WTC11 (cell line): ENCODE measurements around the gene ST6GALNAC3. TPM values are rescaled to one million over a fixed set of nuclear protein-coding genes. Genes with fewer than 3 reads are reported as not detected.
A peak's percentile ranks its signal among the peaks of the same experiment; 100 is the strongest.

Source experiments
- ATAC-seq: fragments of 200-7000 bp; cut with Tn5 transposase; 2 replicates; pipeline ENCODE4 v1.10.0; 2021; ENCODE audit warnings: mild to moderate bottlenecking, moderate library complexity
- CTCF ChIA-PET: fragments of 300-600 bp; sonication (Branson Sonifier 250); formaldehyde crosslinking; loops from one replicate; lab custom pipeline; 2021; ENCODE audit warnings: antibody characterized with exemption; lab: Charles Lee
- POLR2A ChIA-PET: fragments of 350-600 bp; sonication (Branson Sonifier 250); formaldehyde crosslinking; loops from one replicate; lab custom pipeline; 2021; ENCODE audit warnings: antibody characterized with exemption; lab: Charles Lee
- DNase-seq: peaks from one replicate; pipeline ENCODE4 v3.0.0; 2021; ENCODE audit warnings: low spot score
- H3K27ac Mint-ChIP-seq: 2 replicates; pipeline ENCODE4 v1.8.0; 2021; ENCODE audit warnings: mixed read lengths
- H3K27me3 Mint-ChIP-seq: 2 replicates; pipeline ENCODE4 v1.8.0; 2021; ENCODE audit warnings: low read depth, mild to moderate bottlenecking, moderate library complexity, mixed read lengths
- H3K36me3 Mint-ChIP-seq: 2 replicates; pipeline ENCODE4 v1.8.0; 2021; ENCODE audit warnings: mixed read lengths
- H3K4me1 Mint-ChIP-seq: 2 replicates; pipeline ENCODE4 v1.8.0; 2022; ENCODE audit warnings: mixed read lengths
- H3K4me3 Mint-ChIP-seq: 2 replicates; pipeline ENCODE4 v1.8.0; 2021; ENCODE audit warnings: mild to moderate bottlenecking, moderate library complexity, mixed read lengths
- H3K9me3 Mint-ChIP-seq: 2 replicates; pipeline ENCODE4 v1.8.0; 2021; ENCODE audit warnings: mixed read lengths
- ATF1 ChIP-seq: sonication (generic); formaldehyde crosslinking; IDR thresholded peaks from 2 replicates; pipeline ENCODE4 v1.8.1; 2023; ENCODE audit warnings: mild to moderate bottlenecking, moderate library complexity, missing genetic modification reagents
- ATF3 ChIP-seq: sonication (generic); formaldehyde crosslinking; conservative IDR thresholded peaks from 2 replicates; pipeline ENCODE4 v1.8.1; 2022; ENCODE audit warnings: mild to moderate bottlenecking, missing genetic modification reagents
- CREB1 ChIP-seq: sonication (generic); formaldehyde crosslinking; IDR thresholded peaks from 2 replicates; pipeline ENCODE4 v1.8.0; 2023; ENCODE audit warnings: mild to moderate bottlenecking, missing genetic modification reagents
- ELF4 ChIP-seq: sonication (generic); formaldehyde crosslinking; IDR thresholded peaks from 2 replicates; pipeline ENCODE4 v1.8.1; 2022; ENCODE audit warnings: low read depth, mild to moderate bottlenecking, moderate library complexity, missing genetic modification reagents
- FOXK1 ChIP-seq: sonication (generic); formaldehyde crosslinking; IDR thresholded peaks from 2 replicates; pipeline ENCODE4 v1.8.0; 2022; ENCODE audit warnings: mild to moderate bottlenecking, moderate library complexity, missing genetic modification reagents
- FOXP1 ChIP-seq: sonication (generic); formaldehyde crosslinking; IDR thresholded peaks from 2 replicates; pipeline ENCODE4 v1.8.0; 2022; ENCODE audit warnings: missing genetic modification reagents, mild to moderate bottlenecking, moderate library complexity, borderline replicate concordance
- HMGA2 ChIP-seq: fragments of 250-450 bp; sonication (Bioruptor Pico); IDR thresholded peaks from 2 replicates; pipeline ENCODE4 v1.4.0; 2021; ENCODE audit warnings: mild to moderate bottlenecking, moderate library complexity
- IRF2 ChIP-seq: sonication (generic); formaldehyde crosslinking; IDR thresholded peaks from 2 replicates; pipeline ENCODE4 v1.8.0; 2022; ENCODE audit warnings: low read depth, missing genetic modification reagents, borderline replicate concordance
- JUN ChIP-seq: sonication (generic); formaldehyde crosslinking; IDR thresholded peaks from 2 replicates; pipeline ENCODE4 v1.8.0; 2023; ENCODE audit warnings: mild to moderate bottlenecking, missing genetic modification reagents
- KAT7 ChIP-seq: sonication (generic); formaldehyde crosslinking; IDR thresholded peaks from 2 replicates; pipeline ENCODE4 v1.8.1; 2023; ENCODE audit warnings: missing genetic modification reagents, mild to moderate bottlenecking, borderline replicate concordance
- NR1H2 ChIP-seq: sonication (generic); formaldehyde crosslinking; IDR thresholded peaks from 2 replicates; pipeline ENCODE4 v1.9.0; 2021; ENCODE audit warnings: mild to moderate bottlenecking, moderate library complexity, missing genetic modification reagents
- NR2C2 ChIP-seq: sonication (generic); formaldehyde crosslinking; IDR thresholded peaks from 2 replicates; pipeline ENCODE4 v1.8.0; 2022; ENCODE audit warnings: mild to moderate bottlenecking, missing genetic modification reagents
- OVOL2 ChIP-seq: fragments of 250-450 bp; sonication (Bioruptor Pico); IDR thresholded peaks from 2 replicates; pipeline ENCODE4 v1.9.0; 2021; ENCODE audit warnings: mild to moderate bottlenecking, borderline replicate concordance
- PRRX2 ChIP-seq: fragments of 250-450 bp; sonication (Bioruptor Pico); IDR thresholded peaks from 2 replicates; pipeline ENCODE4 v1.8.0; 2021; ENCODE audit warnings: mild to moderate bottlenecking
- SP1 ChIP-seq: sonication (generic); formaldehyde crosslinking; conservative IDR thresholded peaks from 2 replicates; pipeline ENCODE4 v1.8.1; 2022; ENCODE audit warnings: missing genetic modification reagents
- ZNF138 ChIP-seq: sonication (generic); formaldehyde crosslinking; conservative IDR thresholded peaks from 2 replicates; pipeline ENCODE4 v1.8.1; 2022; ENCODE audit warnings: mild to moderate bottlenecking, moderate library complexity, missing genetic modification reagents
- ZNF263 ChIP-seq: sonication (generic); formaldehyde crosslinking; IDR thresholded peaks from 2 replicates; pipeline ENCODE4 v1.8.1; 2022; ENCODE audit warnings: low read depth, mild to moderate bottlenecking, moderate library complexity, missing genetic modification reagents
- total RNA-seq: library from RNA; stranded (reverse); gene quantifications from 3 replicates; pipeline ENCODE4 v1.2.3, GENCODE V29; 2021
- TF ChIP-seq, protein P1 (sequence below): fragments of 200-600 bp; IDR thresholded peaks from 2 replicates; pipeline ENCODE4 v1.8.0; 2022; ENCODE audit warnings: antibody characterized with exemption
- TF ChIP-seq, protein P2 (sequence below): sonication (generic); formaldehyde crosslinking; IDR thresholded peaks from 2 replicates; pipeline ENCODE4 v1.8.1; 2022; ENCODE audit warnings: low read depth, mild to moderate bottlenecking, moderate library complexity, missing genetic modification reagents, borderline replicate concordance
- TF ChIP-seq, protein P3 (sequence below): fragments of 250-450 bp; sonication (Bioruptor Pico); conservative IDR thresholded peaks from 2 replicates; pipeline ENCODE4 v1.9.0; 2021; ENCODE audit warnings: mild to moderate bottlenecking
- TF ChIP-seq, protein P4 (sequence below): sonication (generic); formaldehyde crosslinking; IDR thresholded peaks from 2 replicates; pipeline ENCODE4 v1.8.1; 2023; ENCODE audit warnings: mild to moderate bottlenecking, missing genetic modification reagents, moderate library complexity
- TF ChIP-seq, protein P5 (sequence below): sonication (generic); formaldehyde crosslinking; IDR thresholded peaks from 2 replicates; pipeline ENCODE4 v1.8.1; 2022; ENCODE audit warnings: low read depth, missing genetic modification reagents, borderline replicate concordance
- TF ChIP-seq, protein P6 (sequence below): sonication (generic); formaldehyde crosslinking; IDR thresholded peaks from 2 replicates; pipeline ENCODE4 v1.8.0; 2022; ENCODE audit warnings: missing genetic modification reagents
- TF ChIP-seq, protein P7 (sequence below): sonication (generic); formaldehyde crosslinking; IDR thresholded peaks from 2 replicates; pipeline ENCODE4 v1.8.0; 2022; ENCODE audit warnings: mild to moderate bottlenecking, missing genetic modification reagents

Gene ST6GALNAC3
- total RNA-seq, 1 experiment from 2014 or later = 11.9 TPM

DNA sequence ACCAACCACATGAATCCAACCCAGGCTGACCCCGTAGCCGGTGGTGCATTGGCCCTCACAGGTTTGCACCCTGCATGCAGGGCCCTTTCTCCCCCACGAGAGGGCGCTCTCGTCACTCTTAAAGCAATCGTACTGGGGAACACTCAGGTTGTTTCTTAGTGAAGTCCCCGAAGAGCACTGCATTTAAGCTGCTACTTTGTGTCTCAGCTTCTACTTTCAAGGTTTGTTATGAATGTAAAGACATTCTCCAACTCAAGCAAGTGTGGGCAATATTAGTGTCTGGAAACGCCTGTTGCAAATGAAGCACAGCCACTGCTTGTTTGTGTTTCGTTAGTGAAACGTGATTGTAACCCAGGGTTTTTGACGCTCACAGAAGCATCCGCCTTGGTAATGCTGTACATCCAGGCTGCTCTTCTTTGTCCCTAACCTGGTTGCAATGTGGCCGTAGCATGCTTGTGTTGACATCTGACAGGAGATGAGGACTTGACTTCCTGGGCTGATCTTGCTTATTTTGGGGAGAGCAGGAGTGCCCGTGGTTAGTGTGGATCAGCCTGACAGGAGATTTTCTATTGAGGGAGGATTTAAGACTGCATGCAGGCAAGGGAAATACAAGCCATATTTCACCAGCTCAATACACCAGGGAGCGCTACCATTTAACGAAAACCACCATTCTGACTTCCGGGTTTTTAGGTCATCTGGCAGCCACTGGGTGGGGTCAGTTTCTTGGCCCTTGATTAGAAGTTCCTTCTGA is 79.8 kb downstream of the ST6GALNAC3 start:
- H3K4me3 Mint-ChIP-seq = peak overlapping the region; percentile 42
- 0 out of 2 replicates have a peak overlapping the region, but pooled peaks have one; percentile 34 for H3K27ac Mint-ChIP-seq
- CTCF ChIA-PET = interaction anchor here (0.5 to 2.5 kb wide), 56 partner anchors 8 to 1283 kb away, joined by 3 to 20 read pairs (median 4); no protein-coding TSS in a partner anchor
- TF ChIP-seq CREB1 (no peak), HMGA2 (CRISPR knock-in tag) (no peak), KAT7 (no peak), SP1 (peak; percentile 48; the same call in 1 of the 2 replicates), NR2C2 (CRISPR knock-in tag) (no peak), JUN (no peak), ATF1 (no peak), NR1H2 (CRISPR knock-in tag) (no peak), ATF3 (CRISPR knock-in tag) (no peak), FOXK1 (CRISPR knock-in tag) (peak; percentile 45; the same call in 1 of the 2 replicates), ZNF138 (CRISPR knock-in tag) (no peak), ELF4 (CRISPR knock-in tag) (no peak), PRRX2 (CRISPR knock-in tag) (no peak), FOXP1 (CRISPR knock-in tag) (0 out of 2 replicates have a peak, but pooled peaks have one; percentile 15), ZNF263 (CRISPR knock-in tag) (no peak), OVOL2 (no peak), IRF2 (no peak)
- TF ChIP-seq, protein P1, sequence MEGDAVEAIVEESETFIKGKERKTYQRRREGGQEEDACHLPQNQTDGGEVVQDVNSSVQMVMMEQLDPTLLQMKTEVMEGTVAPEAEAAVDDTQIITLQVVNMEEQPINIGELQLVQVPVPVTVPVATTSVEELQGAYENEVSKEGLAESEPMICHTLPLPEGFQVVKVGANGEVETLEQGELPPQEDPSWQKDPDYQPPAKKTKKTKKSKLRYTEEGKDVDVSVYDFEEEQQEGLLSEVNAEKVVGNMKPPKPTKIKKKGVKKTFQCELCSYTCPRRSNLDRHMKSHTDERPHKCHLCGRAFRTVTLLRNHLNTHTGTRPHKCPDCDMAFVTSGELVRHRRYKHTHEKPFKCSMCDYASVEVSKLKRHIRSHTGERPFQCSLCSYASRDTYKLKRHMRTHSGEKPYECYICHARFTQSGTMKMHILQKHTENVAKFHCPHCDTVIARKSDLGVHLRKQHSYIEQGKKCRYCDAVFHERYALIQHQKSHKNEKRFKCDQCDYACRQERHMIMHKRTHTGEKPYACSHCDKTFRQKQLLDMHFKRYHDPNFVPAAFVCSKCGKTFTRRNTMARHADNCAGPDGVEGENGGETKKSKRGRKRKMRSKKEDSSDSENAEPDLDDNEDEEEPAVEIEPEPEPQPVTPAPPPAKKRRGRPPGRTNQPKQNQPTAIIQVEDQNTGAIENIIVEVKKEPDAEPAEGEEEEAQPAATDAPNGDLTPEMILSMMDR = peak; percentile 98
- TF ChIP-seq, protein P2, sequence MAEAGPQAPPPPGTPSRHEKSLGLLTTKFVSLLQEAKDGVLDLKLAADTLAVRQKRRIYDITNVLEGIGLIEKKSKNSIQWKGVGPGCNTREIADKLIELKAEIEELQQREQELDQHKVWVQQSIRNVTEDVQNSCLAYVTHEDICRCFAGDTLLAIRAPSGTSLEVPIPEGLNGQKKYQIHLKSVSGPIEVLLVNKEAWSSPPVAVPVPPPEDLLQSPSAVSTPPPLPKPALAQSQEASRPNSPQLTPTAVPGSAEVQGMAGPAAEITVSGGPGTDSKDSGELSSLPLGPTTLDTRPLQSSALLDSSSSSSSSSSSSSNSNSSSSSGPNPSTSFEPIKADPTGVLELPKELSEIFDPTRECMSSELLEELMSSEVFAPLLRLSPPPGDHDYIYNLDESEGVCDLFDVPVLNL (CRISPR knock-in tag) = no peak
- TF ChIP-seq, protein P3, sequence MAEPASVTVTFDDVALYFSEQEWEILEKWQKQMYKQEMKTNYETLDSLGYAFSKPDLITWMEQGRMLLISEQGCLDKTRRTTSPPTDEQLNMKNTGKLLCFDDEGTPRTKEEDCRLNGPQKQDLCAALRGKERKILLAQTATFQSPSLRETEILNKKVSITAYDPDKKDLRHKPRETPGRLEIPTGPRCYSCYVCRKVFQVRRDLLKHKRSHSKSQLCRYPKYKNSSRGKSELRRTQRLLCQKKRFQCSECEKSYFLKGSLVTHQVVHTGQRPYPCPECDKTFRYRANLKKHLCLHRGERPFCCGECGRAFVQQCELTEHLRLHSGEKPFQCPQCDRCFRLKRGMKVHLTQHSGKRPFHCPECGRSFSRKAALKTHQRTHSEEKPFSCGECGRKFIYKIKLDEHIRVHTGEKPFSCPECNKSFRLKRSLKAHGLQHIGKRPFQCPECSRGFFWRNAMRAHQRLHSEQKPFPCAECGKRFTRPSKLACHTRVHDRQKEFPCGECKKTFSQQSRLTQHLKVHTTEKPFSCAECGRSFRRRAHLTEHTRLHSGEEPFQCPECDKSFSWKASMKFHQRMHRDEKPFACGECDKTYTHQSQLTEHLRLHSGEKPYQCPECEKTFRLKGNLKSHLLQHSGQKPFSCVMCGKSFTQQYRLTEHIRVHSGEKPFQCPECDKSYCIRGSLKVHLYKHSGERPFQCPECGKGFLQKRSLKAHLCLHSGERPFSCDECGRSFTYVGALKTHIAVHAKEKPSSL (CRISPR knock-in tag) = no peak
- TF ChIP-seq, protein P4, sequence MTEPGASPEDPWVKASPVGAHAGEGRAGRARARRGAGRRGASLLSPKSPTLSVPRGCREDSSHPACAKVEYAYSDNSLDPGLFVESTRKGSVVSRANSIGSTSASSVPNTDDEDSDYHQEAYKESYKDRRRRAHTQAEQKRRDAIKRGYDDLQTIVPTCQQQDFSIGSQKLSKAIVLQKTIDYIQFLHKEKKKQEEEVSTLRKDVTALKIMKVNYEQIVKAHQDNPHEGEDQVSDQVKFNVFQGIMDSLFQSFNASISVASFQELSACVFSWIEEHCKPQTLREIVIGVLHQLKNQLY (CRISPR knock-in tag) = no peak
- TF ChIP-seq, protein P5, sequence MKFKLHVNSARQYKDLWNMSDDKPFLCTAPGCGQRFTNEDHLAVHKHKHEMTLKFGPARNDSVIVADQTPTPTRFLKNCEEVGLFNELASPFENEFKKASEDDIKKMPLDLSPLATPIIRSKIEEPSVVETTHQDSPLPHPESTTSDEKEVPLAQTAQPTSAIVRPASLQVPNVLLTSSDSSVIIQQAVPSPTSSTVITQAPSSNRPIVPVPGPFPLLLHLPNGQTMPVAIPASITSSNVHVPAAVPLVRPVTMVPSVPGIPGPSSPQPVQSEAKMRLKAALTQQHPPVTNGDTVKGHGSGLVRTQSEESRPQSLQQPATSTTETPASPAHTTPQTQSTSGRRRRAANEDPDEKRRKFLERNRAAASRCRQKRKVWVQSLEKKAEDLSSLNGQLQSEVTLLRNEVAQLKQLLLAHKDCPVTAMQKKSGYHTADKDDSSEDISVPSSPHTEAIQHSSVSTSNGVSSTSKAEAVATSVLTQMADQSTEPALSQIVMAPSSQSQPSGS (CRISPR knock-in tag) = no peak
- TF ChIP-seq, protein P6, sequence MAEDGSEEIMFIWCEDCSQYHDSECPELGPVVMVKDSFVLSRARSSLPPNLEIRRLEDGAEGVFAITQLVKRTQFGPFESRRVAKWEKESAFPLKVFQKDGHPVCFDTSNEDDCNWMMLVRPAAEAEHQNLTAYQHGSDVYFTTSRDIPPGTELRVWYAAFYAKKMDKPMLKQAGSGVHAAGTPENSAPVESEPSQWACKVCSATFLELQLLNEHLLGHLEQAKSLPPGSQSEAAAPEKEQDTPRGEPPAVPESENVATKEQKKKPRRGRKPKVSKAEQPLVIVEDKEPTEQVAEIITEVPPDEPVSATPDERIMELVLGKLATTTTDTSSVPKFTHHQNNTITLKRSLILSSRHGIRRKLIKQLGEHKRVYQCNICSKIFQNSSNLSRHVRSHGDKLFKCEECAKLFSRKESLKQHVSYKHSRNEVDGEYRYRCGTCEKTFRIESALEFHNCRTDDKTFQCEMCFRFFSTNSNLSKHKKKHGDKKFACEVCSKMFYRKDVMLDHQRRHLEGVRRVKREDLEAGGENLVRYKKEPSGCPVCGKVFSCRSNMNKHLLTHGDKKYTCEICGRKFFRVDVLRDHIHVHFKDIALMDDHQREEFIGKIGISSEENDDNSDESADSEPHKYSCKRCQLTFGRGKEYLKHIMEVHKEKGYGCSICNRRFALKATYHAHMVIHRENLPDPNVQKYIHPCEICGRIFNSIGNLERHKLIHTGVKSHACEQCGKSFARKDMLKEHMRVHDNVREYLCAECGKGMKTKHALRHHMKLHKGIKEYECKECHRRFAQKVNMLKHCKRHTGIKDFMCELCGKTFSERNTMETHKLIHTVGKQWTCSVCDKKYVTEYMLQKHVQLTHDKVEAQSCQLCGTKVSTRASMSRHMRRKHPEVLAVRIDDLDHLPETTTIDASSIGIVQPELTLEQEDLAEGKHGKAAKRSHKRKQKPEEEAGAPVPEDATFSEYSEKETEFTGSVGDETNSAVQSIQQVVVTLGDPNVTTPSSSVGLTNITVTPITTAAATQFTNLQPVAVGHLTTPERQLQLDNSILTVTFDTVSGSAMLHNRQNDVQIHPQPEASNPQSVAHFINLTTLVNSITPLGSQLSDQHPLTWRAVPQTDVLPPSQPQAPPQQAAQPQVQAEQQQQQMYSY (CRISPR knock-in tag) = no peak
- TF ChIP-seq, protein P7, sequence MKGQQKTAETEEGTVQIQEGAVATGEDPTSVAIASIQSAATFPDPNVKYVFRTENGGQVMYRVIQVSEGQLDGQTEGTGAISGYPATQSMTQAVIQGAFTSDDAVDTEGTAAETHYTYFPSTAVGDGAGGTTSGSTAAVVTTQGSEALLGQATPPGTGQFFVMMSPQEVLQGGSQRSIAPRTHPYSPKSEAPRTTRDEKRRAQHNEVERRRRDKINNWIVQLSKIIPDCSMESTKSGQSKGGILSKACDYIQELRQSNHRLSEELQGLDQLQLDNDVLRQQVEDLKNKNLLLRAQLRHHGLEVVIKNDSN = no peak

More for the DNA sequence above, 79.8 kb downstream of the ST6GALNAC3 start:
- Mint-ChIP-seq H3K9me3 (peaks cover 4% of the 10 kb centered on the region; the same call in 1 of the 2 replicates), H3K36me3 (no peaks in the 10 kb centered on the region), H3K27me3 (no peaks in the 10 kb centered on the region), H3K4me1 (peaks cover 17% of the 10 kb centered on the region)
- POLR2A ChIA-PET = no interaction called here
- peak; percentile 95 for ATAC-seq
- DNase-seq = peak; percentile 87
